Suppressor macrophage treated with lipopolysaccharide for 4 hours (primary cell): ENCODE measurements around the gene FTO.
A peak's percentile ranks its signal among the peaks of the same experiment; 100 is the strongest.
"Not testable (repeated sequence)": the region's sequence is repeated elsewhere in the genome, so short reads cannot be mapped to it uniquely, and the experiment has no call there.

Experiments used
- DNase-seq: peaks from one replicate; pipeline ENCODE4 v3.0.0-alpha.2; 2020

FTO gene

DNA sequence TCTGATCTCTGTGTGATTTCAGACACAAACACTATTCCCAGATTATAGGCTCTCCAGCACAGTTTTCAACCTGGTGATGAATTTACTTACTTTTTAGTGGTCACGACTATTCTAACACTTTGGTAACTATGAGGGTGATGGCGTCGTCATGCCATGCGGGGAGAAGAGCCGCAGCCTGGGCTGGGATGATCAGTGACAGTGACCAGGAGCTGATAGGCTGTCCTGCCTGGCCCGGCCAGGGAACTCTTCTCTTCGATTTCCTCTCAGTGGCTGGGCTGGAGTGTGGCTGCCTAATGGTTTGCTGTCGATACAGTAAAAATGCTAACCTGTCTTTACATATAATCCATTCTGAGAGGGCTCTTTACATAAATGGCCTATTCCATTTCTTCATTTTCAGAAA lies 469.5 kb downstream of the FTO start:
- DNase-seq: no peak

DNA sequence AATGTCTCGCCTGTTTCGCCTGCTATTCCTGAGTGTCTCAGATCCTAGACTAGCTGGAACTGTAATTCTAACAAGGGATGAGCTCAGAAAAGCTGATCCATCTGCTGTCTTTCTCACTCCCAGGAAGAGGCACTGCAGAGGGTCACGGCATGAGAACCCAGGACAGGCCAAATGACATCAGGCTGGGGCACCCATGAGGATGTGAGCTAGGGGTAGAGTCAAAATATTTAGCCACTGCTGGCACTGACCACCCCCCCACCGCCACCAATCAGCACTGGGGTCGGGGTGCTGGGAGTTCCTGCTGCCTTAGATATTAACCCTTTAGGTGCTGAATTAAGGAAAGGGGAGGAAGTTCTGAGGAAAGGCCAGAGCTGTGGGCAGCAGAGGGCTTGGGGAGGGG lies 470.2 kb downstream of the FTO start:
- DNase-seq: no peak

- DNase-seq: no peak
Measured at GRCh38 chr16:54174750-54175149, 470.8 kb downstream of the FTO start.

DNA sequence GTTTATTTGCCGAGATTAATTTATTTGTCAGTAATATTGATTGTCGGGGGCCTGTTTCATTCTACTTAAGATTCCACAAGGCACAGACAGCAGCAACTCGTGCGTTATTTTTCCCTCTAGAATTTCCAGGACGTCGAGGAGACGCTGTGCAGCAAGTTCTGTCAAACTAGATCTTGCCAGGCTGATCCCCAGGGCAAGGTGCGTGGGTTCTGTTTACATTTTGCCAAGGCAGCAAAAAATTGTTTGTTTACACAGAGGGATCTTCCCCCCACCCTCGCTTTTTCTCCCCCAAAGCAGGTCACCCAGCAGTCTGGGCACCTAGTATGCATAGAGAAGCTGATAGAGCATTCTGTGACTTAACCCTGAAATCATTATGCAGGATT lies 471.2 kb downstream of the FTO start:
- DNase-seq: no peak

DNA sequence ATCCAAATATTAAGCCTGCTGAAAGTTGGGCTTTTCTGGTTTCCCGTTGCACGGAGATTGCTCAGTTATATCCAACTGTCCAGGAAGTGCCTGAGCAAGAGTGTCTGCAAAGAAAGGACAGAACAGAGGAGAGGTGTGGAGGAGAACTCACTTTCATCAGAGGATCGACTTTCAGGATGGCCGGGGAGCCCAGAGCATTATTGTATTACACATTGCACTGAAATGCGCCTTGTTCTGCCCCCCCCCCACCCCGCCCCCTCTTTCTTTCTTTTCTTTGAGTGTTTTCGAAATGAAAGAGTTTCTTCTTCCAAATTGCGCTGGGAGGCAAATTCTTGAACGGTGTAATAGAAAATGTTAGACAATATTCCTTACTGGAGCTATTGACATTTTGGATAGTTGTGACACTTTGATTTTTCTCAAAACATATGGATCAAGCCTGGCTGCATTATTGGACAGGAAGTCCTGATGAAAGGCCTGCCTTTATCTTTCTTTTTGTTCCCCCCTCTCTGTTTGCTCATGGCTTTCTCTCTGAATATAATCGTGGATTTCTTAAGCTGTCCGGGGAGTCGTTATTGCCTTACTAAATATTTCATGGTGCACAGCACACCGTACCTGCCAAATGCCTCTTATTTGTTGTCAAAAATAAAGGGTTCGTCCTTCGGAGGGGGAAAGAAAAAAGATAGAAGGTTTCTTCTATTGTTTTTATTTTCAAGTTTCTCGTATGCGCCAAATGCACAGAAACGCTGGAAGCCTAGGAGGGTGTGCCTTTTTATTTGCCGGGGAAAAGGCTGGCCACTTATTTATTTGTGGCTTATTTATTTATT lies 471.8 kb downstream of the FTO start:
- no peak for DNase-seq

DNA sequence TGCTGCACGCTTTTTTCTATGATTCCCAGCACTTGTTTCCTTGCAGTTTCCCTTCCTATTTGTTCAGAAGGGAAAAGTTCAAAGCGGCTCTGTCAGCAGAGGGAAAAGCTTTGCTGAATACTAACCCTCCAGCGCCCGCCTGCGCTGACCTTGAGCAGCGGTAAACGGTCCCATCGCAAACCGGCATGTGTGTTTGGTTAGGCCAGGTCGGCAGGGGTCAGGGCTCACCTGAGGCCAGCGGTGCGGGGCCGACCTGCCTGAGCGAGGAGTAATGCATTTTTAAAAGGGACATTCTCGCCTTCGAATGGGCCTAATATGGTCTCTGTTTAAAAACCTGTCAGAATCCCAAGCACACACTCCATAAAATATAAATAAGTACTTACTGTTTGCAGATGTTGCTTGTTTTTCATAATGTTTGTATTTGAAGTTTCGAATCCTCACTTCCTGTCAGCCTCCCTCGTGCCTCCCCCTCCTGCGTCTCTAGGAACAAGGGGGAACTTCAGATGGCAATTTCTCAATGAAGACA lies 472.5 kb downstream of the FTO start:
- DNase-seq: peak; percentile 31

- DNase-seq: no peak
Measured at GRCh38 chr16:54177052-54177861, 473.3 kb downstream of the FTO start.

GRCh38 chr16:54177862-54178477 lies 474.0 kb downstream of the FTO start:
- DNase-seq: no peak

- no peak for DNase-seq
Measured at GRCh38 chr16:54178478-54178976, 474.6 kb downstream of the FTO start.

GRCh38 chr16:54180421-54181359 lies 476.7 kb downstream of the FTO start:
- no peak for DNase-seq

DNA sequence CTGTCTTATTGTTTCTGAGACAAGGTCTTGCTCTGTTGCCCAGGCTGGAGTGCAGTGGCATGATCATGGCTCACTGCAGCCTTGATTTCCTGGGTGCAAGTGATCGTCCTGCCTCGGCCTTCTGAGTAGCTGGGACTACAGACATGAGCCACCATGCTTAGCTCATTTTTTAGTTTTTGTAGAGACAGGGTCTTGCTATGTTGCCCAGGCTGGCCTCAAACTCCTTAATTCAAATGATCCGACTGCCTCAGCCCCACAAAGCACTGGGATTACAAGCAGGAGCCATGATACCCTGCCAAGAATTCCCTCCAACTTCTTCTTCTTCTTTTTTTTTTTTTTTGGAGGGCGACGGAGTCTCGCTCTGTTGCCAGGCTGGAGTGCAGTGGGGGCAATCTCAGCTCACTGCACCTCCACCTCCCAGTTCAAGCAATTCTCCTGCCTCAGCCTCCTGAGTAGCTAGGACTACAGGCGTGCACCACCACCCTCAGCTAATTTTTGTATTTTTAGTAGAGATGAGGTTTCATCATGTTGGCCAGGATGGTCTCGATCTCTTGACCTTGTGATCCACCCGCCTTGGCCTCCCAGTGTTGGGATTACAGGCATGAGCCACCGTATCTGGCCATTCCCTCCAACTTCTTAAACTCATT lies 477.9 kb downstream of the FTO start:
- DNase-seq: not testable (repeated sequence)

- DNase-seq: no peak
Measured at GRCh38 chr16:54185045-54185444, 481.1 kb downstream of the FTO start.

DNA sequence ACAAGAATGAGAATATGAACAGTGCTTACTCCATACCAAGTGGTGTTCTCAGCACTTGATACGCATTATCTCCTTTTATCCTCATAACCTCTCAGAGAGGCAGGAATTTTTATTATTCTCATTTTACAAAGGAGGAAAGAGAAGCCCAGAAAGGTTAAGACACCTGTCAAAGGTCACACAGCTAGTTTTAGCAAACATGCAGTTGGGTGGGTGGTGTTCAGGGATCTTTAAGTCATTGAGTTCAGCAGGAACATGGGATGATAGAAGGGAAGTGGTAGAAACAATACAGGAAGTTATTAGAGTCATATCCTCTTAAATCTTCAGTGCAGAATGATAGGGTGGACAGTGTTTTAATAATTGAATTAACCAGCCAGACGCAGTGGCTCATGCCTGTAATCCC lies 487.2 kb downstream of the FTO start:
- DNase-seq: no peak

DNA sequence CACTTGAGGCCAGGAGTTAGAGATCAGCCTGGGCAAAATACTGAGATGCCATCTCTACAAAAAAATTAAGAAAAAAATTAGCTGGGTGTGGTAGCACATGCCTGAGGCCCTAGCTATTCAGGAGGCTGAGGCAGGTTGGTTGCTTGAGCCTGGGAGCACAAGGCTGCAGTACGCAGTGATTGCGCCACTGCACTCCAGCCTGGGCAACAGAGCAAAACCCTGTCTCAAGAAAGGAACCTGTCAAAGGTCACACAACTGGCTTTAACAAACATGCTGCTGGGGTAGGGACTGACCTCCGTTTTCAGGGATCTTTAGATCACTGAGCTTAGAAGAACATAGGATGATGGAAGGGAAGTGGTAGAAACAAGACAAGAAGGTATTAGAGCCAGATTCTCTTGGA lies 487.6 kb downstream of the FTO start:
- no peak for DNase-seq

DNA sequence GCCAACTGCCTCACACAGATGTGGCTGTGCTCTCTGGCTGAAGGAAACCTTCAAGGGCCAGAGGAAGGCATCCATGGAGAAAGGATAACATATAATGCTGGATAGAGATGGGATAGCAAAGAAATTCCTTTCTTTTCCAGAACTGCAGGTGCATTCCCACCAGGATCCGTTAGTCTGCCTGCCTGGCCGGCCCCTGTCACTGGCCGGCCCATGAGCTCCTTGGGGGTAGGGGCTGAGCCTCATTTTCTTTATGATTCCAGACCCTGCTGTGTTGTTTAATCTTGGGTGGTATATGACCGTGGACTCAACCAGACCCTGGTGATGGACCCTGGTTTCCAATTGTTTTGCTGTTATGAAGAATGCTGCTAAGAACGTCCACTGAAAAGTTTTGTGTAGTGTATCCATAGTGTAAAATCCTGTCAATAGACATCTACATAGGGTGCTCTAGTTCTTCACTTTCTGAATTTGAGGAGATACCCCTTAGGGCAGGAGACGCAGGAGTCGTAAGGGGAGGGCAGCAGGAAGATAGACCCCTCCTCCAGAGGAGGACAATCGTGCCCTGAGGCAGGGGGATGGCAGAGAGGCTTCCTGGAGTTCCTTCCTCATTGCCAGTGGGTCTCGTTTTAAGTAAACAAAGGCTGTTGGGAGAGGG lies 489.2 kb downstream of the FTO start:
- DNase-seq: no peak

GRCh38 chr16:54193665-54194333 lies 489.8 kb downstream of the FTO start:
- DNase-seq: peak; percentile 49

GRCh38 chr16:54194334-54194743 lies 490.4 kb downstream of the FTO start:
- DNase-seq: no peak

DNA sequence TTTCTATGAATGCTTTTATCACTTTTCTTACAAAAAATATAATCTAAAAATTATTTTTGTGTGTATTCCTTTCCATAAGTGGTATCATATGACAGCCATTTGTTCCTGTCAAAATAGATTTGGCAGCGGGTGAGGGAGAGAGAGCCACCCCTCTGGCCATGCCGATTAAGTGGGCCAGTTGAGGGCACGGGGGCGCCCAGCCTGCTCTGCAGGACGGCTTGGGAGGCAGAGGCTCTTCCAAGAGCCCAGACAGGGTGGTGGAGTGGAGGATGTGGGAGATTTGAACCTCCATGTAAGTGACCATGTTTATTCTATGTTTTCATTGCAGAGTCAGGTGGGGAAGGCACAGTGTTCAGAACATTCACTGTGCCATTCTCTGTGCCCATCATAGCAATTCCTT lies 493.8 kb downstream of the FTO start:
- DNase-seq: no peak

- DNase-seq: no peak
Measured at GRCh38 chr16:54199487-54200160, 495.7 kb downstream of the FTO start.

DNA sequence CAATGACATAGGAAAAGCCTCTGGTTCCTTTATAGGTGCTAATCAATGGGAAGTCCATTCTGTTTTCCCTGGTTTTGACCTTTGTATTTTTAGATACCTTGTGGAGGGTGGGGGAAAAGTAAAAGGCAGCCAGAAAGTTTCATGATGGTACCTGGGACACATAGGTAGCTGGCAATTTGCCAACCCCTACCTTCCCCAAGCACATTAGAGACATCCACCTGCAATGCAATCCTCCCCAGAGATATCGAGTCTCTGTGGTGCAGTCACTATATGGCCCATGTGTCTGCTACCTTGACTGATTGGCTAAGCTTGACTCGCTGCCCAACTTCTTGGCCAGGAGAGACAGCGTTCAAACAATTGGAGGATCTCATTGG lies 496.2 kb downstream of the FTO start:
- DNase-seq: no peak
